Activated CD8-positive, alpha-beta memory T cell treated with anti-CD3 and anti-CD28 coated beads, Interleukin-2, amount 50 U/mL, for 1 hour (primary cell): Measurements from ENCODE around the gene SLCO2A1.

Source experiments
- DNase-seq: peaks from one replicate; pipeline ENCODE4 v3.0.0-alpha.2; 2020; ENCODE audit errors: extremely low read depth

The SLCO2A1 gene

DNA sequence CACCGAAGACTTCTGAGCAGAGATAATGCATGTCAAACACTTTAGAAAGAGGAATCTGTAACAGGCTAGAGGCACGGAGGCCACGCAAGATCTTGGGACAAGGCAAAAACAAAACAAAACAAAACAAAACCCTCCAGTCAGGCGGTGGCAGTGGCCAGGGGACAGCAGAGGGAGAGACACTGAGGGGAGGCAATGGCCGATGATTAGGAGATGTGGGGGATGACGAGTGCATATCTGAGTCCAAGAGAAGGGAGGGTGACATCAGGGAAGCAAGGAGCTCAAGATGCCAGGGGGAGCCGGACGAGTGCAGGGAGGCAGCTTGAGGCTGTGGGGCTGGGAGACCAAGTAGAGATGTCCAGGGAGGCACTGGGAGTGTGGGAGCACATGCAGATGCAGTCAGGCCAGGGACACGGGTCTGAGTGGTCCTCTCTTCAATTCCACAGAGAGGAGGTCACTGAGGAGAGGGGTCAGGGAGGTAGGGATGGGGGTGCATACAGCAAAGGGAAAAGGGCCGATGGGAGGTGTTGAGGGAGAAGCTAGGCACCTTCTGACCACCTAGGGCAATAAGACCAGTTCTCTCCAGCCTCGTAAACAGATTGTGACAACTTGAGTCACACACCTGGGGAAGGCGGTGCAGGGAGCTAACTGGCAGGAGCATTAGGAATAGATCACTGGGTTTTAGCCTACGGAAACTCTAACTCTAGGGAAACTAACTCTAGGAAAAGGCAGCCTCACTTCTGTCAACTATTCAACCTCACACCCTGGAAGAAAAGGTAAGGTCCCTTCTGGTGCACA is 29.6 kb downstream of the SLCO2A1 start:
- DNase-seq: no peak

DNA sequence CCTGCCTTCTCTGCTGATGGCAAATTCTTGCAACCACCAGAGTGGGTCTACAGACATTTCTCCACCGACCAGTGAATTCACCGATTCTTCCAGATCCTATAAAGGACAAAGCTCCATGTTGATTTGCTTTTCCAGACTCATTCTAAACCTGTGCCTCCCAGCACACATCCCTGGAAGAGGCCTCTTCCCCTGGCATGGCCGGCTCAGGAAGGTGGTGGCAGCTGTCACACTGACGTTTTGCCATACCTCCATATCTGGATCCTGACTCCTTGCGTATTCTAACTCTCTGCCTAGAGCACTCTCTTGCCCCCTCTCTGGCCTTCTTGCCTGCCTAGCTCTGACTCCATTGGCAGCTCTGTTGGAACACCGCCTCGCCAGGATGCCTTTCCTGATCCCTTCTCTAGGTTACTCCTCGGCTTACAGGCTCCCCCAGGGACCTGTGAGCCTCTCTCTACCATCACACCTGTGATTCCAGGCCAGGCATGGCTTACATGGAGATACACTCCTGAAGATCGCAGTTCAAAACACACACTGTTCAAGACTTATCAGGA is 31.0 kb downstream of the SLCO2A1 start:
- DNase-seq: no peak

DNA sequence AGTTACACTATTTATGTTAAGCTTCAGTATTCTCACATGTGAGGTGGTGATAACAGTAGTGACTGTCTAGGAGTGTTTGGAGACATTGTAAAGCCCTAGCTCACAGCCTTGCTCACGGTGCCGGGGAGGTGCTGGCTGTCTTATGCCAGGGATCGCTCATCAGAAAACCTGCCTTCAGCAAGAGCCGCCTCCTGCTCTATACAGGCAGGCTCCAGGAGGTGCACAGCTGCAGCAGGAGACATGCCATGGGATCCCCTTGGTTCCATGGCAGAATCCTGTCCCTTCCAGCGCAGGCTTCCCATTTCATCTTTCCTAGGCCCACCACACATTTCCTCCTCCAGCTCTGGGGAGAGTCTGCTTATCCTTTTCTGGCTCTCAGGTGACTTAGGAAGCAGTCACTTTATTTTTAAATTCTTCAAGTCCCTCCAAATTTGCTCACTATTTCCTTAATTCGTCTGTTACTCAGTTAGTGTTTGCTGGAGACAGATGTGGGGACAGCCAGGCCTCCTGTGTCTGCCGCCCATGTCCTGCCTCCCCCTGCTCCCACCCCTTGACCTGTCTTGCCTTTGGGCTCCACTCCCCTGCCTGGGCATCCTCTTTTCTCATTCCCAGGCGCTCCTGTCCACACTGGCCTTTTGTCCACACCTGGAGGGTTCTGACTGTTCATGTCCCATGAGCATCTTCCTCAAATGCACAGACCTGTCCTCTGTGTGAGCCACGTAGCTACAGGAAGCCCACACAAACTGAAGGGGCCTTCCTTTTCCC is 31.7 kb downstream of the SLCO2A1 start:
- no peak for DNase-seq

DNA sequence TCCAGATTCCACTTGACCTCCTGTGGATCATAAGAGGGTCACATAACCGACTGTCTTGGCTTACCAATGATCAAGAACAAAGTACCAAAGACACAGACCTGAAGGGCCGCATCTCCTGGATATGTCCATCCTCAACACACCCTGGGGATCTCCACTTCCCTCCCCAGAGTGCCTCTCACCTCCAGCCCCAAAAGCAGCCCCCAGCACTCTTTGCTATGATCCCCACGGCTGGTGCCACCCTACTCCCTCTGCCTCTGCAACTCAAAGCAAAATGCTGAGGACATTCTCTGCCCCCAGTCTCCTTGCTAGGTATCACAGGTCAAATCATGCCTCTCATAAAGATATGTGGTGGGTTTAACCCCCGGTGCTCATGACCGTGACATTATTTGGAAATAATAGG is 32.7 kb downstream of the SLCO2A1 start:
- no peak for DNase-seq

DNA sequence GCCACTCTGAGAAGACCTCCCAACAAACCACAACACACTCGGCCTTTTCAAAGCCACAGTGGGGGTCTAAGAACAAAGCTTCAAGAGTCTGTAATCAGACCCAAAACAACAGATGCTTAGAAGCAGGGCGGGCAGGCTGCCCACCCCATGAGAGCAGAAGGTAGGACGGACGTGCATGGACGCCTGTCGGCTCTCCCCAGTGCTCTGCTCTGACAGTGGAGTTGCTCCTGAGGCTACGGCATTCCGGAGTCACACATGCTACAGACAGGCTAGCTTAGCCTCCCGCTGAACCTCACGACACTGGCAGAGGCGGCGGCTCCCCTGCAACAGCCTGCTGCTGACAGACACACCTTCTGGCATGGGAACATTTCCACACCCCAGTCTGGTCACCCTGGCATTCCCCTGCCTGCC is 33.5 kb downstream of the SLCO2A1 start:
- DNase-seq: no peak

DNA sequence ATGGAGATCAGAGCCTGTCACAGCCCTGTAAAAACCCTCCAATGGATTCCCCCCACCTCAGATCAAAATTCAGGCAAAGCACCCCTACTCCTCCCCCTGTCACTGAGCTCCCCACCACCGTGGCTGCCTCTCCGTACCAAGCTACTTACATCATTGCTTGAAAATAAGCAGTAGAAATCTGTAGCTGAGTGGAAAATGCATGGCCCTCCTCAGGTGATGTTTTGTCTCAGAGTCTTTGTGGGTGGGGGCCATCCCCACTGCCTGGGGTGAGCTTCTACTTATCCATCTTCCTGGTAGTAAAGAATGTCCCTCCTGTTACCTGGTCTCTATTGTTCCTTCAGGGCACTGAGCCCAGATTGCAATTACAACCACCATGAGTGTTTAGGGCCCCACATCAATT is 34.5 kb downstream of the SLCO2A1 start:
- no peak for DNase-seq

DNA sequence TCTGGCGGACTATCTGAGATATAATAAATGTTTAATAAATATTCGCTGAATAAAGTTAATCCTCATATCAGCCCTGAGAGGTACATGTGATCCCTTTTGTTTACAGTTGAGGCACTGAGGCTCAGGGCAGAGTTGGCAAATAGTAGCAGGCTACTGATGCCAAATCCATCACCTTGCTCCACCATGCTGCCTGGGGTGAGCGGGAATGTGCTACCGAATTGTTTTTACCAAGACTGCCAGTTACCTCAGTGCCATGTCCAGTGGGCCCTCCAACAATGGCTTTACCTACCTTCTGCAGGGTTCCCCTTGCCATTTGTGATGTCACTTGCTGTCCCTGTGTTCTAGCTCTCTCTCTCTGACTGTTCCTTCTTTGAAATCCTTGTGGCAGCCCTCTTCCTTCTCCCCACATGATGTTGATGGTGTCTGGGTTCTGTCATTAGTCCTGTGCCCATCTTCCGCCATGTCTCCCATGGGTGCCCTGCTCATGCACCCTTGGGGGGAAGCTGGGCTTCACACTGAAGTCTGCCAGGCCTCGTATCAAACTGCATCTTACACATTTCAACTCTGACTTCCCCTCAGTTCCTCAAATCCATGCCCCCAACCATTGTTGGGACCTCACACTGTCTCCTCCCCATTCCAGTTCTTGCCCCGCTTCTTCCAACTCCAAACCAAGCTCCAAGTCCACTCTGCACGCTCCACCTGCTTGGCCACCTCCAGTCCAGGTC is 35.4 kb downstream of the SLCO2A1 start:
- DNase-seq: no peak

DNA sequence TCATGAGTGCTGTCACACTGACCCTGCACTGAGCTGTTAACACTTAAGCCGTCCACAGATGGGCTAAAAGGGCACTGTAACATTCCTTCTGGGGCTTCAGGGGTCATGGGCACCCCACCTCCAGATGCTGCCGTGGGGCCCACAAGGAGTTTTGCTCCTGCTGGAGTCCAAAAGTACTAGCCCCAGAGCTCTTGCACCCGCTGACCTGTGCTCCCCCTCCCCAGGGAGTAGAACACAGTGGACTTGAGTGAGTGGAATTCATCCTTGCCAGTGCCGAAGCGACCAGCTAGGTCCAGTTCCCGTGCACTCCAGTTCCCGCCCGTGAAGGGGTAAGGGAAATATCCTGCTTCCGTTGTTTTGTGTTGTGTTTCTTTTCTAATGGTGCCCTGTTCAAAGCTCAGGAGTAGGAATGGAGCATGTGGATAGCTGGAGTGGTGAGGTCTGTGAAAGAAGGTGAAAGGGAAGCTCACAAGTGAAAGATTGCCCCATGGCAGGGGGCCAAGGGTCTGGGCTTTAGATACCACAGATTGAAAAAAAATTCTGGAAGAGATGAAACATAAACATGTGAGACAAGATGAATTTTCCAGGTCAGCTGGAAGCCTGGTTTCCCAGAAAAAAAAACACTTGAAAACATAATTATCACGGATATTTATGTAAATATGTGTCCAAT is 36.6 kb downstream of the SLCO2A1 start:
- no peak for DNase-seq

DNA sequence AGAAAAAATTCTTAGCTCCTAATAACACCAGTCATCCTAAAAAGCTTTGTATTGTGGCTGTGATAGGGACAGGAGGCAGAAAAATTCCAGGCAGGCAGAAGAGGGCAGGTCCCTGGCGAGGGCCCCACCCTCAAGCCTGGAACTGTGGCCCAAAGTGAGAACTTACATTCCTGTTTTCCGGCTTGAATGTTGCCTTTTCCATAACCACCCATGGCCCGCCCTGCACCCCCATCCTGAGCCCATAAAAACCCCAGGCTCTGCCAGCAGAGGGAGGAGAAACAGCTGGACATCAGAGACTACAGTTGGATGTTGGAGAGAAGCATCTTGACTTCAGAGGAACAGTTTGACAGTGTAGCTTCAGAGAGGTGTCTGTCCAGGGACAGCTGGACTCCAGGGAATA is 37.3 kb downstream of the SLCO2A1 start:
- no peak for DNase-seq

DNA sequence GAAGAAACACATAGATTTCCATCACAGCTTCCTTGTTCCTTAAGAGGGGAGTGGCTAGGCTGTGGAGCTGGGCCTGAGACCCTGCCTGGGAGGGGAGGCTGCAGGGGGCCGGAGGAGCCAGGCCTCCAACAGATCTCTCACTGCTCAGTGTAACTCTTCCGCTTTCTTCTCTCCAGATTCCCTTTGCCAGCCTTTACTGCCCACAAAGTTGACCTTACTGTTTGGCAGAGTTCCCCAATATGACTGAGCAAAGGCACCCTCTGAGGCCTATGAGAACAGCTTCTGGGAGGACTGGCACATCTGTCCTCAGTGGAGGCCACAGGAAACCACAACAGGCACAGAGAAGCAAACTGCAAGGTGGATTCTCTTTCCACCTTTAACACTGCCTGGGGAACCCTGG is 38.1 kb downstream of the SLCO2A1 start:
- DNase-seq: no peak

DNA sequence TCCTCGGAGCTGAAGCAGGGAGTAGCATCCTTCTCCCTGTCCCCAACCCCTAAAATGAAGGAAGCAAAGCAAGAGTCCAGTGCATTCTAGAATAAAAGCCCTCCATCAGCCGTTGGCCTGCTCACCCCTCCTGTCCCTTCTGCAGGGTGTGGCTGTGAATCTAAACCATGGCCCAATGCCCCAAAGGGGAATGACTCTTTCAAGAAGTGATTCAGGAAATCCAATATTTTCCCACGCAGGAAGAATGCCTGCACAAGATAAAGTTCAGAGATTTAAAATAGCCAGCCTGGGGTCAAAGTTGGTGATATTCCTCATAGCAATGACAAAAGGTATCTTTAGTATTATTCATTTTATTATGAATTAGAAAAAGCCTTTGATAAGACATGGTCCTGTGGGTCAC is 38.5 kb downstream of the SLCO2A1 start:
- DNase-seq: no peak

DNA sequence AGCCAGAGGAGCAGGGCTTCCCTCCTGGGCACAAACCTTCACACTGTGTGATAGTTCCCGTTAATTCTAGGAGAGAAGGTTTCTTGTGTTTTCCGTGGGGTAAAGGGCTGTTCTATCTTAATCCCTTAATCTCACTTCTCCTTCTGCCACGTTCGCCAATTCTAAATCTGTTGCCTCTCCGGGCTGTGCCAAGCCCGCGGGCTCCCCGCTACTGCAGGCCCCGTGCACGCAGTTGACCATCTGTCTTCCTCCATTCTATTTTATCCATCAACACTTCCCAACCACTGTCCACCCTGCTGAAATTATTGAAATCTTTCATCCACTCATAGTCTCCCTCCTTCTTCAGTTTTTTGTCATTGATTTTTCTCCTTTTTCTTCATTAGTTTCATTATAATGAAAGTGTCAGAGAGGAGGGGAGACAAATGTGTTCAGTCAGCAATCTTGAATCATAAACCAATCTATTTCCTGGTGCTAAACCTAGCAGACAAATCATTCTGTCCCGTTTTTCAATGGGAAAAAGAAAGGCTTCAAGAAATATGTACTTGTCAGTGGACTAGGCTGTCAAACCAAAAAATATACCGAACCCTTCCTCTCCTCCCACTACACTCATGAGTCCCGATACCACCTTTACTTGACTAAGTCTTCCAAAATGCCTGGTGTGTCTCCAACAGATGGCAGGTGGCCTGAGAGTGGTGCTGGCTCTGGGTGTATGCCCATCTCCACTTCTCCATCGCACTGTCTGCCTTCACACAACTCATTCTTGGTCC is 39.6 kb downstream of the SLCO2A1 start:
- no peak for DNase-seq

DNA sequence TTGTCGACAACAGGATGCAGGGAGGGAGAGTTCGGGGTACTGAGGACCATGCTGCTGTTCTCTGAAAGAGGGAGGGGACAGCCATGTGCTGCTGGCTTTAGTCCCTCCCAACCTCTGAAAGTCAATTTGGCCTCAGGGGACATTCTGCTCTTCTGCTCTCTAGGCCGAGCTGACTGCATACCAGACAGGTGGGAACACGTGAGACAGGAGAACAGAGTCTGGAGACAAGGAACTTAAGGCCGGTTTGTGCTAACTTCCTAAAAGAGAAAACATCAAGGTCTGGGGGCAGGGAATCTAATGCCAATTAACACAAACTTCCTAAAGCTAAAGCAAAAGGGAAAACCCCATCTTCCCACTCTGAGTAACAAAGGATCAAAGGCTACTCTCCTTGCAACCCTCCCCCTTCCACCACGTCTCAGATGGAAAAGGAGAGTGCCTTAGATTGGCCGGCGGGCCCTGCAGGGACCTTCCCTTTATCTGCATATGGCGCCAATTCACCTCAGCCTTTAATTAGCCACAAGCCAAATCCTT is 41.0 kb downstream of the SLCO2A1 start:
- DNase-seq: no peak

DNA sequence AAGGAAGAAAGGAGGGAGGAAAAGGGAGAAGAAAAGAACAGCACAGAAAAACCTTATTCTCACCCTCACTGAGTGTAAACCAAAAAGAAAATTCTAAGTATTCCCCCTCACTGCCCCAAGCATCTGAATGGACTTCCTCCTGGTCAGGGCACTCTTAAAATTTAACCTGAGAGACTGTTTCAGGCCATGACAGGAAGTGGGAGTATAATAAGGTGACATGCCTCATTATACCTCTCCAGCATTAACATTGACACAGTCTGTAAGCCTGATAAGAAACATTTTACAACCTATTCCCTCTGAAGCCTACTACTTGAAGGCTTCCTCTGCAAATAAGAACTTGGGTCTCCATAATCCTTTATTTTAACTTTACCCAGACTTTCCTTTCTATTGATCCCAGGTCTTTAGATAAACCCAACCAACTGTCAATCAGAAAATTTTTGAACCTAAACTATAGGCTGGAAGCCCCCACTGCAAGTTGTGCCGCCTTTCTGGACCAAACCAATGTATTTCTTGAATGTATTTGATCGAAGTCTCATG is 41.7 kb downstream of the SLCO2A1 start:
- DNase-seq: no peak

DNA sequence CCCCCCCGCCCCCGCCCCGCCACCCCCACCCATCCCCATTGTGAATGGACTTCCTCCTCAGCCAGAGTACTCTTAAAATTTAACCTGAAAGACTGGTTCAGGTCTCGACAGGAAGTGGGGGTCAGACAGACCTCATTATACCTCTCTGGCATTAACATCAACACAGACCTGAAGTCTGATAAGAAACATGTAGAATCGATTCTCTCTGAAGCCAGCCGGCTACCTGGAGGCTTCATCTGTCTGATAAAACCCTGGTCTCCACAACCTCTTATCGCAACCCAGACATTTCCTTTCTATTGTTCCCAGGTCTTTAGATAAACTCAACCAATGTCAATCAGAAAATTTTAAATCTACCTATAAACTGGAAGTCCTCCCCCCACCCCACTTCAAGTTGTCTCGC is 42.6 kb downstream of the SLCO2A1 start:
- DNase-seq: no peak

DNA sequence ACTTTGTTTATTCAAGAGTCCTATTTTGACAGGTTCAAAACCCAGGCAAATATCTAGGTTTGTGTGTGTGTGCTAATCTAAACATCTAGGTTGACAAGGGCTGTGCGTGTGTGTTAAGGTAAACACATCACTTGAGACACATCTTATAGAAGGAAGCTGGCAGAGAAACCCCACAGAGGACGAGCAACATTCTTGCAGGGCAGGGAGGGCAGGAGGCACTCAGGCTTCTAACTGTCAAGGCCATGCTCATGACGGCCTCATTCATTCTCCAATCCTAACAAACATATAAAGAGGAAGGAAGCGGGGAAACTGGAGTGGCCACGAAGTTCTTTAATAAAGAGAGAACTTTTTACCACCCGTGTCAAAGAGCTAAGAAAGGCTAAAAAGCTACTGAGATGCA is 43.4 kb downstream of the SLCO2A1 start:
- DNase-seq: no peak

DNA sequence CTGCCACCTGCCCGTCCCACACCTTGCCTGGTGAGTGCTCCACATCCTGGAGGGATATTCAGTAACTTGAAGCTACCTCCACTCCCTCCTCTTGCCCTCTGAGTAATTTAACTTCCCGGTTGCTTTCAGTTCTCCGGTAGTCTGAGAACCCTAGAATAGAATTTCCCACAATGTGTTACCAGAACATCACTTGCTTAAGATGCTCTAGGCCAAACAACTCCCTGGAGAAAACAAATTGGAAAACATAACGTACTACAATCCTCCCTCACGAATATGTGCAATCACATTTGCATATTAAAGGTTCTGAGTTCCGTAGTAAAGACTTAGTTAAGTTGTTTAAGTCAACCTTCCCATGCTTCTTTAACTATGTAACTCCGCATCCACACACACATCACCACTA is 44.8 kb downstream of the SLCO2A1 start:
- no peak for DNase-seq

DNA sequence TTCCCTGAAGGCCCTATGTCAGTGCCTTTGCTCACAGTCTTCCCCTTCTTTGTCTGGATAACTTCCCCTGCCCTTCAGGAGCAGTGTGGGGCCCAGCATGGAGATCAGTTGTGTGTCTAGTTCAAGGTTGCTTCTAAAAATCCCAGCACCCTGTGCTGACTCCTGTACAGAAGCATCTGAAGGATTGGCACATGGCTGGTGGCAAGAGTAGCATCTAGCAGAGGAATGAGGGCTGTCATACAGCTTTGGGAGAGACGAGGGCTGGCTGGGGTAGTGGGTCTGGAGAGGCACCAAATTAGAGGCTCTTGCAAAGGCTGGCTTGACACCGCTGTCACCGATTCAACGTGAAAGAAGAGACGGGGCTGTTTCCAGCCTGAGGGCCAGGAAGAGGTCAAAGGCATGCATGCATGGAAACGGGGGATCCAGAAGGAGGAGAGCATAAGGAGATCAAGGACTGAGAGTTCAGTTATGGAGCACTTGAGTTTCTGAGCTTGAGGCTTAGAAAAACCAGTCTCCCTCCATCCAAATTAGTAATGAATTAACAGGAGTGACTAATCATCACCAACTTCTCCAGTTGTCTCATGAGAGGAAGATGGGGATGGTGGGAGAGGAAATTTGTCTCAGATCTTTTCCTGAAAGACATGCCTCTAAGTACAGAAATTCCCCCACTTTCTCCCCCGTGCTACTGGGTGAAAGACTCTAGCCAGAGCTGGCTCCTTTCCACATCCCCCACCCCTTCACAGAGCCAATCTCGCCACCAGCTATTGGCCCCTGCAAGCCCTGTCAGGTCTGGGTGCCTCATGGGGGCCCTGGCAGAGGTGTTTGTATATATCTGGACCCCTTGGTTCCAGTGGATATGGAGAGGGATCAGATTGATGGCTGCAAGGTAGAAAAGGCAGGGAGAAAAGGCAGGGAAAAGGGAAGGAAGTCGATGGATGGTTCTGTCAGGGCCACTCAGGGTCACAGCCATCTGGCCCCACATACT is 45.9 kb downstream of the SLCO2A1 start:
- no peak for DNase-seq

DNA sequence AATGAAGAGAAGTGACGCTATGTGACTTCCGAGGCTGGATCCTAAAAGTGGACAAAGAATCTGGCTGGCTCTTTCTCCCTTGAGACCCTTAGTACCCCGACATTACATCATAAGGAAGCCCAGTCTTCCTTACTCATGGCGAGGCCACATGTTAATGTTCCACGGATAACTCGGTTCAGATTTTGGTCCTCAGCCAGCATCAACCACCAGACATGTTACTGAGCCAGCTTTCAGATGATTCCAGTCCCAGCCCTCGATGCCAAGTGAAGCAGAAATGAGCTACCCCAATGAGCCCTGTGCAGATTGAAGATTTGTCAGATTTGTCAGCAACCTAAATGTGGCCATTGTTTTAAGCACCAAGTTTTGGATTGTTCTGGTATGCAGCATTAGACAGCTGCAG is 46.6 kb downstream of the SLCO2A1 start:
- no peak for DNase-seq
